Loucy (cell line): ENCODE data around the gene CAP2.

Source experiments
- H2AFZ ChIP-seq: fragments of 200-600 bp; sonication (generic); 2 replicates; pipeline ENCODE4 v1.6.0; 2016; ENCODE audit warnings: antibody characterized with exemption, mild to moderate bottlenecking, low read length, moderate library complexity
- H3F3A ChIP-seq: fragments of 200-600 bp; 2 replicates; pipeline ENCODE4 v1.6.0; 2016; ENCODE audit warnings: antibody characterized with exemption, low read depth, mild to moderate bottlenecking
- H3K27me3 ChIP-seq: fragments of 200-600 bp; sonication (generic); 2 replicates; pipeline ENCODE4 v1.6.1; 2014; ENCODE audit warnings: low read length, mild to moderate bottlenecking; ENCODE audit not compliant: insufficient read depth, poor library complexity, severe bottlenecking
- H3K36me3 ChIP-seq: fragments of 200-600 bp; sonication (generic); 2 replicates; pipeline ENCODE4 v1.6.1; 2016; ENCODE audit warnings: low read length; ENCODE audit not compliant: insufficient read depth
- H3K4me1 ChIP-seq: fragments of 200-600 bp; sonication (generic); 2 replicates; pipeline ENCODE4 v1.5.1; 2014; ENCODE audit warnings: low read length, mild to moderate bottlenecking; ENCODE audit not compliant: insufficient read depth, poor library complexity, severe bottlenecking
- H3K4me2 ChIP-seq: fragments of 200-600 bp; sonication (generic); 2 replicates; pipeline ENCODE4 v1.6.0; 2014; ENCODE audit warnings: antibody characterized with exemption, low read length, low read depth, mild to moderate bottlenecking; ENCODE audit not compliant: poor library complexity, severe bottlenecking
- H3K4me3 ChIP-seq: fragments of 200-600 bp; sonication (generic); 2 replicates; pipeline ENCODE4 v1.5.1; 2014; ENCODE audit warnings: low read length, mild to moderate bottlenecking, mixed read lengths; ENCODE audit not compliant: poor library complexity, severe bottlenecking
- H3K79me2 ChIP-seq: fragments of 200-600 bp; sonication (generic); 2 replicates; pipeline ENCODE4 v1.6.1; 2014; ENCODE audit warnings: low read length; ENCODE audit not compliant: insufficient read depth
- H3K9ac ChIP-seq: fragments of 200-600 bp; sonication (generic); 2 replicates; pipeline ENCODE4 v1.6.0; 2014; ENCODE audit warnings: mild to moderate bottlenecking, low read depth, low read length, moderate library complexity; ENCODE audit not compliant: poor library complexity, severe bottlenecking
- H3K9me2 ChIP-seq: fragments of 200-600 bp; sonication (generic); replicated peaks from 2 replicates; pipeline ENCODE4 v1.6.1; 2016; ENCODE audit warnings: low read depth, low read length, mixed read lengths
- H3K9me3 ChIP-seq: fragments of 200-600 bp; sonication (generic); 2 replicates; pipeline ENCODE4 v1.6.1; 2014; ENCODE audit warnings: mild to moderate bottlenecking, antibody characterized with exemption, low read length, low read depth; ENCODE audit not compliant: insufficient read depth
- H4K20me1 ChIP-seq: fragments of 200-600 bp; sonication (generic); 2 replicates; pipeline ENCODE4 v1.6.0; 2014; ENCODE audit warnings: antibody characterized with exemption, low read length, mild to moderate bottlenecking; ENCODE audit not compliant: insufficient read depth, poor library complexity, severe bottlenecking
- CTCF ChIP-seq: fragments of 200-600 bp; sonication (generic); conservative IDR thresholded peaks from 2 replicates; pipeline ENCODE4 v1.5.1; 2014; ENCODE audit warnings: mild to moderate bottlenecking, antibody characterized with exemption, low read length
- EZH2phosphoT487 ChIP-seq: fragments of 200-600 bp; IDR thresholded peaks from 2 replicates; pipeline ENCODE4 v1.6.1; 2018; ENCODE audit warnings: antibody characterized with exemption, mild to moderate bottlenecking, moderate library complexity, borderline replicate concordance

CAP2 gene

GRCh38 chr6:17478223-17478907 is 85.0 kb downstream of the CAP2 start:
- no peaks in the 10 kb centered on the region for H3K79me2 ChIP-seq
- TF ChIP-seq CTCF: no peak
- no peak for TF ChIP-seq EZH2phosphoT487
- no peaks in the 10 kb centered on the region for H3K27me3 ChIP-seq
- H2AFZ ChIP-seq: no peak overlapping the region
- H3K36me3 ChIP-seq: no peaks in the 10 kb centered on the region
- no peak overlapping the region for H3K4me3 ChIP-seq
- no peaks in the 10 kb centered on the region for H4K20me1 ChIP-seq
- H3K9me3 ChIP-seq: no peaks in the 10 kb centered on the region
- no peak overlapping the region for H3K4me2 ChIP-seq
- no peak overlapping the region for H3K9ac ChIP-seq
- H3K9me2 ChIP-seq: no peaks in the 10 kb centered on the region
- no peaks in the 10 kb centered on the region for H3K4me1 ChIP-seq
- no peaks in the 10 kb centered on the region for H3F3A ChIP-seq

GRCh38 chr6:17478946-17479345 is 85.6 kb downstream of the CAP2 start:
- Histone ChIP-seq H3F3A (no peaks in the 10 kb centered on the region), H3K9me3 (no peaks in the 10 kb centered on the region), H3K4me1 (no peaks in the 10 kb centered on the region), H4K20me1 (no peaks in the 10 kb centered on the region), H3K36me3 (no peaks in the 10 kb centered on the region), H3K9me2 (no peaks in the 10 kb centered on the region), H3K4me3 (no peak overlapping the region), H3K9ac (no peak overlapping the region), H3K79me2 (no peaks in the 10 kb centered on the region), H3K27me3 (no peaks in the 10 kb centered on the region), H3K4me2 (no peak overlapping the region), H2AFZ (no peak overlapping the region)
- no peak for TF ChIP-seq EZH2phosphoT487
- TF ChIP-seq CTCF: no peak

- H3K9me2 ChIP-seq: no peaks in the 10 kb centered on the region
- no peaks in the 10 kb centered on the region for H4K20me1 ChIP-seq
- H3K4me3 ChIP-seq: no peak overlapping the region
- no peaks in the 10 kb centered on the region for H3K36me3 ChIP-seq
- H3K27me3 ChIP-seq: no peaks in the 10 kb centered on the region
- H3K4me1 ChIP-seq: no peaks in the 10 kb centered on the region
- no peak overlapping the region for H2AFZ ChIP-seq
- H3K9ac ChIP-seq: no peak overlapping the region
- TF ChIP-seq CTCF (no peak), EZH2phosphoT487 (no peak)
- H3F3A ChIP-seq: no peaks in the 10 kb centered on the region
- no peak overlapping the region for H3K4me2 ChIP-seq
- no peaks in the 10 kb centered on the region for H3K9me3 ChIP-seq
- H3K79me2 ChIP-seq: no peaks in the 10 kb centered on the region
Measured at GRCh38 chr6:17480476-17480875, 87.1 kb downstream of the CAP2 start.
